Muscle layer of colon (tissue), 2 donors: Measurements from ENCODE around the gene PTPRQ.

Experiments used
- H3K27ac ChIP-seq: one replicate; pipeline ENCODE4 v1.7.0; 2013; ENCODE audit warnings: low read depth, mild to moderate bottlenecking, low read length, moderate library complexity
- H3K27me3 ChIP-seq, 2 donors: one replicate each; pipeline ENCODE4 v1.7.0; 2013; ENCODE audit warnings: low read length in 2 of 2, mild to moderate bottlenecking in 2 of 2; ENCODE audit not compliant: insufficient read depth in 2 of 2, control insufficient read depth in 1 of 2
- H3K36me3 ChIP-seq: one replicate; pipeline ENCODE4 v1.7.0; 2013; ENCODE audit warnings: mild to moderate bottlenecking, low read length; ENCODE audit not compliant: insufficient read depth
- H3K4me1 ChIP-seq: one replicate; pipeline ENCODE4 v1.7.0; 2013; ENCODE audit warnings: mild to moderate bottlenecking, low read length; ENCODE audit not compliant: insufficient read depth
- H3K4me3 ChIP-seq, 2 donors: one replicate each; pipeline ENCODE4 v1.7.0; 2013; ENCODE audit warnings: low read length in 2 of 2, low read depth in 1 of 2, mild to moderate bottlenecking in 1 of 2, moderate library complexity in 1 of 2
- H3K9ac ChIP-seq: one replicate; pipeline ENCODE4 v1.7.0; 2013; ENCODE audit warnings: low read length
- H3K9me3 ChIP-seq: one replicate; pipeline ENCODE4 v1.7.0; 2013; ENCODE audit warnings: mild to moderate bottlenecking, low read length
- donor health status: abdominal sarcoma.
- donor health status: Adenocarcinoma of cecum.

Gene PTPRQ

GRCh38 chr12:80443974-80444666 is at the start of gene PTPRQ:
Gene PTPRQ, plus strand, starts transcription at chr12:80444235. Its CDS starts 111 bp downstream, at chr12:80444346.
- no peaks in the 10 kb centered on the region for H3K27me3 ChIP-seq
- H3K4me1 ChIP-seq = peaks cover 4% of the 10 kb centered on the region
- no peak within 1 kb of the TSS for H3K9ac ChIP-seq
- H3K27ac ChIP-seq = no peak within 1 kb of the TSS
- H3K4me3 ChIP-seq = no peak within 1 kb of the TSS
- H3K36me3 ChIP-seq = no peaks in the 10 kb centered on the region
- no peaks in the 10 kb centered on the region for H3K9me3 ChIP-seq

DNA sequence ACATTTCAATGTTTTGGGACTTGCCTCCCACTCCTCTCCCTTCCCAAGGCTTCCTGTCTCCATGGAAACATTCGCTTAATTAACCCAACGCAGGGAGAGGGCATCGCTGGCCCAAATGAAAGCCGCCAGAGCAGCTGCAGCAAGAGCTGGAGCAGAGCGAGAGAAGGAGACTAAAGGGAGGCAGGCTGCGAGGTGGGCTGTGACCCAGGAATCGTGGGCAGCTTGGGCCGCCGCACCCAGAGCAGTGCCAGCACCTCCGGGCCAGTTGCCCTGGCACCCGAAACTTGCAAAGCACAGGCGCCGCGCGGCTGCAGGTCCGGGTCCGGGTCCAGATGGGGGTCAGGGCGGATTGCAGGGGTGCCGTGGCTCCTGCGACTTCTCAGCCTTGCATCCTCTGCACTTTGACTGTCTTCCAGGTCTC is 43.5 kb upstream of the PTPRQ start:
- Histone ChIP-seq H3K4me3 (peak overlapping the region in 1 of 2 donors; percentile 26), H3K9ac (no peak overlapping the region), H3K27ac (no peak overlapping the region), H3K36me3 (no peaks in the 10 kb centered on the region), H3K4me1 (no peaks in the 10 kb centered on the region), H3K27me3 (no peaks in the 10 kb centered on the region), H3K9me3 (no peaks in the 10 kb centered on the region)

- Histone ChIP-seq H3K27ac (no peak overlapping the region), H3K4me3 (no peak overlapping the region), H3K27me3 (no peaks in the 10 kb centered on the region)
Observed at GRCh38 chr12:80401191-80401590, 42.8 kb upstream of the PTPRQ start.

DNA sequence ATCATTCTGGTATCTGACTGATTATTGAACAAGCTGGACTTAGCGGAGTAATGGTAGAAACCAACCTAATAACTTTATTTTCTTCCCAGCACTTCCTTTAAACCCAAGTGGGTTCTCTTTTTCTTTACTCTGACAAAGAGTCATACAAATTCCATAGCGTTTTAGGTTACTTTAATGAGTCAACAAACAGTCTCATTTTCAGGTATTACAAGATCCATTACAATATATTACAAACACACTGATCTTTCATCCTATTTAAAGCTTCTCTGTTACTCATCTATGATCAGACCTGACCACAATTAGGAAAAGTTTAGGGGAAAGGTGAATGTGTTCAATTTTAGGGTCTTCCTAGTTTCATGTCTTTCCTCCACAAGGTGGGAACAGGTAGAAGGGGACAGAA is 39.4 kb upstream of the PTPRQ start:
- Histone ChIP-seq H3K36me3 (no peaks in the 10 kb centered on the region), H3K9me3 (no peaks in the 10 kb centered on the region), H3K4me3 (no peak overlapping the region), H3K27ac (no peak overlapping the region), H3K4me1 (no peaks in the 10 kb centered on the region), H3K9ac (no peak overlapping the region), H3K27me3 (no peaks in the 10 kb centered on the region)

More at GRCh38 chr12:80401191-80401590, 42.8 kb upstream of the PTPRQ start:
- no peak overlapping the region for H3K9ac ChIP-seq
- no peaks in the 10 kb centered on the region for H3K4me1 ChIP-seq
- H3K36me3 ChIP-seq = no peaks in the 10 kb centered on the region
- H3K9me3 ChIP-seq = no peaks in the 10 kb centered on the region

DNA sequence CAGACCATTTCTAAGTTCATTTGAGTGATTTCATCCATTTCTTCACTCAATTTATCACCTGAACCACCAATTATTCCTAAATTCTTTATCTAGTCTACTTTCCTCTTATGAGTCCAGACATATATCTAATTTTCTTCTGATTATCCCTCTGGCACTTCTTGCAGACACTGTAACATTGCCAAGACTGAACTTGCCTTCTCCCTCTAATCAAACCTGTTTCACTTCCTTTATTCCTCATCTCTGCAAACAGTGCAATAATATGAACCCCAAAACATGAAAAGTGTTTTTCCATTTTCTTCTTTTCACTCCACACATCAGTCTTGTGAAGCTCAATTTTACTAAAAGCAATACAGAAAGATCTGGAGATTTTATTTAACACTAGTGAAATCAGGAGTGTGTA is 37.8 kb upstream of the PTPRQ start:
- Histone ChIP-seq H3K4me3 (no peak overlapping the region), H3K4me1 (no peaks in the 10 kb centered on the region), H3K36me3 (no peaks in the 10 kb centered on the region), H3K9ac (no peak overlapping the region), H3K9me3 (no peaks in the 10 kb centered on the region), H3K27me3 (no peaks in the 10 kb centered on the region), H3K27ac (no peak overlapping the region)

DNA sequence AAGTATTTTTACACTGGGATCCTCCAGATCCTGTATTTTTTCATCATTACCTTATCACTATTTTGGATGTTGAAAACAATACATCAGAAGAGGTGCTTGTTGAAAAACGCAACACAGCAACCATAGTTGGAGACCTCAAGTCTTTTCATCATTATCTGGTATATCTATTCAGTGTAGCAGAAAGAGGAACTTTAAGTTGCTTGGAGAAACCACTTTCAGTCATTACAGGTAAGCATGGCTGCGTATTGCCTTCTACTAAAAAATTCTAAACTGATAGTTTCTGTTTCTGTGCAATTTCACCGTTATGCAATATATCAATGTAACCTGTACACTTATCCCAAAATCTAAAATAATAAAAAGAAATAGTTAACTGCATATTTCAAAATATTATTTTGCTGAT is 32.2 kb upstream of the PTPRQ start:
- Histone ChIP-seq H3K9me3 (no peaks in the 10 kb centered on the region), H3K9ac (no peak overlapping the region), H3K27ac (no peak overlapping the region)

DNA sequence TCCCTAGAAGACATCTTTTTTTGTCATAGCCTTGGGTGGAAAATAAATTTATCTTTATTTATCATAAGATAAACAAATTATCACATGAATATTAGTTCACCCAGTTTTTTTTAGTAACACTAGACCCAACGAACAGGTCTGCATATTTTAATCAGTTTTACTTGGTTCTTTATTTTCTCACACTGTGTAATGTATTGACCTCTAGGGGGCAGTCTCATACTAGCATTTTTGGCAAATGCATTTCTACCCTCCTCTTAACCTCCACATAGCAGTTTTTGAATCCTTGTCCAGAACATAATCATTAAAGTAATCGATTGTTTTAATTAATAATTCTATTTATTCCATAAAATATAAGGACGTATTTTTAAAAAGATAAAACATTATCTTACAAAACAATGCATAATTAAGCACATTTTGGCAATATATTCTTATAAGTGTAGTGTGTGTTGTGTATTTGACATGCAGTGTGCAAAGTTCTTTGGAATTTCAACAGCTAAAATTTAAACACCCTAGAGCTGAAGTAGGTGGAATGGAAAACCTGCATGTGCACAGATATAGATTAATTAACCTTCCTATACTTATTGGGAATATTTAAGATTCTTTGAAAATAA is 31.6 kb upstream of the PTPRQ start:
- H3K4me3 ChIP-seq = no peak overlapping the region
- H3K9ac ChIP-seq = no peak overlapping the region
- H3K4me1 ChIP-seq = no peaks in the 10 kb centered on the region

More for the DNA sequence above, 32.2 kb upstream of the PTPRQ start:
- H3K36me3 ChIP-seq = no peaks in the 10 kb centered on the region
- H3K4me1 ChIP-seq = no peaks in the 10 kb centered on the region
- H3K27me3 ChIP-seq = no peaks in the 10 kb centered on the region
- H3K4me3 ChIP-seq = no peak overlapping the region

GRCh38 chr12:80413462-80413861 is 30.6 kb upstream of the PTPRQ start:
- H3K9me3 ChIP-seq = no peaks in the 10 kb centered on the region
- H3K4me3 ChIP-seq = no peak overlapping the region
- no peaks in the 10 kb centered on the region for H3K27me3 ChIP-seq
- H3K4me1 ChIP-seq = no peaks in the 10 kb centered on the region
- H3K27ac ChIP-seq = no peak overlapping the region
- no peak overlapping the region for H3K9ac ChIP-seq
- no peaks in the 10 kb centered on the region for H3K36me3 ChIP-seq

More for the DNA sequence above, 31.6 kb upstream of the PTPRQ start:
- Histone ChIP-seq H3K27ac (no peak overlapping the region), H3K9me3 (no peaks in the 10 kb centered on the region), H3K36me3 (no peaks in the 10 kb centered on the region), H3K27me3 (no peaks in the 10 kb centered on the region)

- Histone ChIP-seq H3K9me3 (no peaks in the 10 kb centered on the region), H3K27me3 (no peaks in the 10 kb centered on the region), H3K4me3 (no peak overlapping the region), H3K36me3 (no peaks in the 10 kb centered on the region), H3K27ac (no peak overlapping the region), H3K9ac (no peak overlapping the region), H3K4me1 (no peaks in the 10 kb centered on the region)
Observed at GRCh38 chr12:80415466-80415865, 28.6 kb upstream of the PTPRQ start.

DNA sequence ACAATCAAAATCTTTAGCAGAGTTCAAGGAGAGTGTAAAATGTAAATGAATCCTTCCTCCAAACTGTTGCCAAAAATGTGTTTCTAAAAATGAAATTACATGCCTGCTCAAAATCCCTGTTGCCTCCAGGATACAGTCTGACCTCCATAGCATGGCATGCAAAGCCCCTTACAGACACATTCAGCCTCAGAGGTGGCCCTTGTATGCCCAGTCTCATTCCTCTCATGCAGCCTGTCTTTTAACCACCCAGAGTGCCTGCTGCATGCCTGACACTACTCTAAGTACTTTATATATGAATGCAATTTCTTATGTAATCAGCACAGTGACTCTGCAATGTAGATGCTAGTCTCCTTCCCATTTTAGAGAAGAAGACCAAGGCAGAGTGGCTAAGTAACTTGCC is 24.4 kb upstream of the PTPRQ start:
- no peak overlapping the region for H3K27ac ChIP-seq
- no peaks in the 10 kb centered on the region for H3K36me3 ChIP-seq
- no peaks in the 10 kb centered on the region for H3K27me3 ChIP-seq
- no peaks in the 10 kb centered on the region for H3K4me1 ChIP-seq
- H3K9ac ChIP-seq = no peak overlapping the region
- H3K9me3 ChIP-seq = no peaks in the 10 kb centered on the region
- no peak overlapping the region for H3K4me3 ChIP-seq

DNA sequence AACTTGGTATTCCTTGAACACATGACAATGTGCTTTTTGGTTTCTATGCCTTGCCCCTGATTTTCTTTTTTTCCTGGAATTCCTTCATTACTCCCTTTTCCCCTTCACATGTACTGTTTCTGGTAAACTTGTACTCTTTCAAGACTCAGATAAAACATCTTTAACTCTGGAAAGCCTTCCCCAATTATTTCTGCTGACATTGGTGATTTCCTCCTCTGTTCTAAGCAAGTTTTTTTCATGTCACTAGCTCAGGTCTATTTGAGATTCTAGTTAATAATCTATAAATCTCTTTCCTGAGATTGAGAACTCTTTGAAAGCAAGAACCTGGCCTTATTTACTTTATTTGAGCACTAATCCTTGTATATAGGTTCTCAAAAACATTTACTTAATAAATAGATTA is 24.0 kb upstream of the PTPRQ start:
- Histone ChIP-seq H3K4me3 (no peak overlapping the region), H3K27ac (no peak overlapping the region), H3K9ac (no peak overlapping the region), H3K4me1 (no peaks in the 10 kb centered on the region), H3K36me3 (no peaks in the 10 kb centered on the region), H3K27me3 (no peaks in the 10 kb centered on the region), H3K9me3 (no peaks in the 10 kb centered on the region)

DNA sequence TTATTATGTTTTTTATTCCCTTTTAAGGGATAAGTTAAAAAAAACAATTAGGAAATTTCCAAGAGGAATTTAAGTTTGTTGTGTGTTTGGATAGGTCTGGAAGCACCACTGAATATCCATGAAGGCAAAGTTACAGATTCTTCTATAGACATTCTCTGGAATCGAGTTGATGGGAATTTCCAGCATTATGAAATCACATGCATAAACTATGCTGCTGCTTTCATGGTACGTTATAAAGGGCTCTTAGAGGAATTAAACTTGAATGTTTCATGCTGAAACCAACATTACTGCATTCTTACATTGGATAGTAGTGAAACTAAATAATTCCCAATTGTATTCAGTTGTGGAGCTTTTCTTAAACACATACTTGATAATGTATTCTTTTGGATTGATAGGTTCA is 21.5 kb upstream of the PTPRQ start:
- no peak overlapping the region for H3K9ac ChIP-seq
- no peaks in the 10 kb centered on the region for H3K36me3 ChIP-seq
- H3K4me1 ChIP-seq = no peaks in the 10 kb centered on the region
- H3K27me3 ChIP-seq = no peaks in the 10 kb centered on the region
- no peak overlapping the region for H3K4me3 ChIP-seq
- H3K27ac ChIP-seq = no peak overlapping the region
- H3K9me3 ChIP-seq = no peaks in the 10 kb centered on the region
